8988T (cell line): ENCODE results near the gene KRTAP10-10.
A peak's percentile ranks its signal among the peaks of the same experiment; 100 is the strongest.
"Not testable (repeated sequence)": the region's sequence is repeated elsewhere in the genome, so short reads cannot be mapped to it uniquely, and the experiment has no call there.

ENCODE experiments used
- DNase-seq: peaks from one replicate; pipeline ENCODE4 v3.0.0; 2011

KRTAP10-10 gene

DNA sequence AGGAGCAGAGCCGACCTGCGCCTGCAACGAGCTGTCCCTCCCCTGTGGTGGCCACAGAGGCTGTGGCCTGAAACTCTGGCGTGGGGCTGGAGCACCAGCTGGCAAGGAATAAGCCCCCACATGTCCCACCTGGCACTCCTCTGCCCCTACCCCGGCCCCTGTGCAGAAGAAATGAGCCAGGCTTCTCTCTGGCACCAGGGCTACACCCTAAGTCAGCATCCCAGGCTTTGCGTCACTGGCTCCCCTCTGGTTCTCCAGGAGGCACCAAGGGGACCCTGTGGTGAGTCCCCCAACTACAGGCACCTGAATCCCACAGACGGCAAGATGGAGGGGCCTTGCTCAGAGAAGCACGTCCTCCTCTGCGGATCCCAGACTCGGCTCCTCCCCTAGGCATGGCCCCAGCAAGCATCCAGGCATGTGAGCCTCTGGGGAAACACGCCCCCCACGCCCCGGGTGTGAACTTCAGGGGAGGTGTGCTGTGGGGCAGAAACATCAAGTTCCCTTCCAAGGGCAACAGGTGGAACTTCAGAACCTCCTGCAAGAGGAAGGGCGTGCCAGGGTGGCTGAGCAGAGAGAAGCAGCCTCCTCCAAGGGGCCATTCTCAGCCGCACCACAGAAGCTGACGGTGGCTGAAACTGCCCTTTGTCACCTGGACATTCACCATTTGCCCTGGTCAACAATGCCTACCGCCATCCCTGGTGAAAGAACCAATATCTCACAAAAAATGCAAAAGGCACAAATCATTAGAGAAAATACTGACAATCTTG is 33.9 kb upstream of the KRTAP10-10 start:
- DNase-seq, result no peak

DNA sequence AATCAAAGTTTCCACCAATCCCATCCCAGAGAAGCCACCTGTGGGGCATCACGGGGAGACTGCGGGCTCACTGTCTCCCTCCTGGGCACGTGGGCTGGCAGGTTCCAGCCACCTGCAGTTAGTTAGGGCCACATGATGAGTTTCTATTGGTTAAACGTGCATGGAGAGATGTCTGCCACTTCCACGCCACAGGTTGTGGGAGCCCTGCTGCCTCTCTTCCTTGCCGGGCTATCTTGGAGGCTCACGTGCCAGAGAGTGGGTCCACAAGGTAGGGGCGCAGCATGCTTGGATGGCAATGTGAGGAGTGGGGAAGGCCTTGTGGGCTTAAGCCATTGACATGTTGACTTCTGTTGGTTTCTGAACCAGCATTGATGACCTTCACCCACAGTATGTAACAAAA is 33.2 kb upstream of the KRTAP10-10 start:
- DNase-seq, result no peak

DNA sequence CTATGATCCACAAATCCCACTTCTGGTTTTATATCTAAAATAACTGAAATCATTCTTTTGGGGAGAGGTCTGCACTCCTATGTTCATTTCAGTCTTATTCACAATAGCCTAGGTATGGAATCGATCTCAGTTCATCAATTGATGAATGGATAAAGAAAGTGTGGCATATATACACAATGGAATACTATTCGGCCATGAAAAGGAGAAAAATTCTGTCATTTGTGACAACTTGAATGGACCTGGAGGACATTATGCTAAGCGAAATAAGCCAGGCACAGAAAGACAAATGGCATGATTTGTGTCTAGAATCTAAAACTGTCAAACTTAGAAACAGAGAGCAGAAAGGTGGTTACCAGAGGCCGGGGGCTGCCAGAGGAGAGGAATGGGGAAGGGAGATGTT is 30.7 kb upstream of the KRTAP10-10 start:
- DNase-seq, result no peak

DNA sequence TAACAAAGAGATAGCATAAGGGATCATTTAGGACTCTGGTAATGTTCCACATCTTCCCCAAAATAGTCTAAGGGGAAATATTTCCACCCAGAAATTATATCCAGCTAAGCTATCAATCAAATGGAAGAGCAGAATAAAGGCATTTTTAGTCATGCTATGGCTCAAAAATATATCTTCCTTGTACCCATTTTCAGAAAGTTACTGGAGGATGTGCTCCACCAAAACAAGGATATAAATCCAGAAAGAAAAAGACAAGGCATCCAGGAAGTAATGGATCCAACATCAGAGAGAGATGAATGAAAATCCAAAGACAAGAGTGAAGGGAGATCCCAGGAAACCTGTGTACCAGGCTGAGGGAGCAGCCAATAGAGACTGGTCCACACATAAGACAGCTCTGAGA is 28.0 kb upstream of the KRTAP10-10 start:
- no peak for DNase-seq

DNA sequence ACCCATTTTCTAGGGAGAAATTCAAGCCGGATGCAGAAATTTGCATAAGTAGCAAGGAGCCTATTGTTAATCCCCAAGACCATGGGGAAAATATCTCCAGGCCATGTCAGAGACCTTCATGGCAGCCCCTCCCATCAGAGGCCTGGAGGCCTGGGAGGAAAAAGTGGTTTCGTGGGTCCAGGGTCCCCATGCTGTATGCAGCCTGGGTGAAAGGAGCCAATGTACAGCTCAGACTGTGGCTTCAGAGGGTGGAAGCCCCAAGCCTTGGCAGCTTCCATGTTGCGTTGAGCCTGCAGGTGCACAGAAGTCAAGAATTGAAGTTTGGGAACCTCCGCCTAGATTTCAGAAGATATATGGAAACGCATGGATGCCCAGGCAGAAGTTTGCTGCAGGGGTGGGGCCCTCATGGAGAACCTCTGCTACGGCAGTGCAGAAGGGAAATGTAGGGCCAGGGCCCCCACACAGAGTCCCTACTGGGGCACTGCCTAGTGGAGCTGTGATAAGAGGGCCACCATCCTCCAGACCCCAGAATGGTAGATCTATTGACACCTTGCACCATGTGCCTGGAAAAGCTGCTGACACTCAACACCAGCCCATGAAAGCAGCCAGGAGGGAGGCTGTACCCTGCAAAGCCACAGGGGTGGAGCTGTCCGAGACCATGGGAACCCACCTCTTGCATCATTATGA is 26.9 kb upstream of the KRTAP10-10 start:
- not testable (repeated sequence) for DNase-seq

DNA sequence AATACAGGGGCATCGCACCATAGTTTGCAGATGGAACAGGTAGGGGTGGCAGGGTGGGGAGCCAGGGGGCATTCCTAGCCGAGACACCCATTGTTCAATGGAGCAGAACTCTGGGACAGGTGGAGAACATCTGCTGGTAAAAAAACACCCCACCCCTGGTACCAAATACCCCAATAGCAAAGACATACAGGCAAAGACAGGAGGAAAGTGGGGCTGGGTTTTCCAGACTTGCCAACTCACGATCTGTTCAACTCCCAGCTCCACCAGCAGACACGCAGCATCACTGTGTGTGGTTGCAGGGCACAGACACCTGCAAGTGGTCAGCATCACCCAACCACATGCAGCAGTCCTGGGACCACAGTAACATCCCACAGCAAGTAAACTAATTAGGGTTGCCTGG is 25.6 kb upstream of the KRTAP10-10 start:
- no peak for DNase-seq

DNA sequence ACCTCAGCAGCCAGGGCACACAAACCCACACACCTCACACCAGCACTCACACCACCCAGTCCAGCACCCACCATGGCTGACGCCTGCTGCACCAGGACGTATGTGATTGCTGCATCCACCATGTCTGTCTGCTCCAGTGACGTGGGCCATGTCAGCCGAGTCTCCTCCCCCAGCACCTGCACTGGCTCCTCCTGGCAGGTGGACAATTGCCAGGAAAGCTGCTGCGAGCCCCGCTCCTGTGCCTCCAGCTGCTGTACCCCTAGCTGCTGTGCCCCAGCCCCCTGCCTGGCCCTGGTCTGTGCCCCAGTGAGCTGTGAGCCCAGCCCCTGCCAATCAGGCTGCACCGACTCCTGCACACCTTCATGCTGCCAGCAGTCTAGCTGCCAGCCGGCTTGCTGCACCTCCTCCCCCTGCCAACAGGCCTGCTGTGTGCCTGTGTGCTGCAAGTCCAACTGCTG is 25.1 kb upstream of the KRTAP10-10 start, which contains the start of gene KRTAP10-8:
TSS of gene KRTAP10-8 (plus strand) at position 51 of the 458 bp plus-strand sequence. CDS start at position 73, 22 bp downstream.
- no peak for DNase-seq

DNA sequence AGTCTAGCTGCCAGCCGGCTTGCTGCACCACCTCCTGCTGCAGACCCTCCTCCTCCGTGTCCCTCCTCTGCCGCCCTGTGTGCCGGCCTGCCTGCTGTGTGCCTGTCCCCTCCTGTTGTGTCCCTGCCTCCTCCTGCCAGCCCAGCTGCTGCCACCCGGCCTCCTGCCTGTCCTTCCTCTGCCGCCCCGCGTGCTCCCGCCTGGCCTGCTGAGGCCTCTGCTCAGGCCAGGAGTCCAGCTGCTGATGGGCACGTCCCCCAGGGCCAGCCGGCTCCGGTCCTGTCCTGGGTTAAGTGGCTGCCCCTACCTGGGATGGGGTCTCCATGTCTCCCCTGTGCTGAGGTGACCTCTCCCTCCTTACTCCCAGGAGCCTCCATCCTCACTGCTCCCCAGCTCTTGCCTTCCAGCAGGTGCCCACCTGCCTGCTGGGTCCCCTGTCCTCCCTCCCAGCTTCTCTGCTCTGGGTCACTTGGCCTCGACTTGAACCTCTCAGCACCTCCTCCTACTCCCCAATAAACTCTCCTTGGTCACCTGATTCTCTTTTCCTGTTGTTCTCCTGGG is 24.4 kb upstream of the KRTAP10-10 start:
- no peak for DNase-seq

DNA sequence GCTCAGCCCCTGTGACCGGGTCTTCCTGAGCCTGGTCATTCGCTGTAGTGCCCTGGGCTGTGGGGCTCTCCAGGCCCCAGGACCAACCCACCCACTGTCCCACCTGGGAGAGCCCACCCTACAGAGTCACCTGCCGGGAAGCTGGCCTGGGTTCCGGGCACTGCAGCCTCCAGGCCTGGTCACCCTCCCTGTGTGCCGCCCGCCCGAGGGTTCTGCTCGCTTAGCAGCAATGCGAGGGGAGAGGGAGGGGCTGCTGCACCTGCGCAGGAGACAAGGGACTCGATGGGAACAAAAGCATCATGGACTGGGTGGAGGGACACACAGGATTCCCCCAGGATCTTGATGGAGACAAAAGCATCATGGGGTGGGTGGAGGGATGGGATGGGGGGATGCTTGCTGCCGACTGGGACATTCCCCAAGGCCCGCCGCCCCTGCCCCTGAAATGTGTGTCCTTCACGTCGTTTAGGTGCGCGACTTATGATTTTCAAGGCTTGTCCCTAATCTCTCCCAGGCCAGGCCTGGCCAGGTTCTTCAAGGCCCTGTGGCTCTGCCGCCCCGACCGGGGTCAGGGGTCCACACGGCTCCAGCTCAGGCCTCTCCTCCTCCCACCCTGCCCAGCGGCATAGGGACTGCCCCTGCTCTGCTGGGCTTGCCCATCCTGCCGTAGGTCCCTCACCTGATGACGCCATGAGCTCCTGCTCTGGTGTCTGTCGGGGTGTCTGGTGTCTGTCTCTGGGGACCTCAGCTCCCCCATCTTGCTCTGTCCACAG is 23.6 kb upstream of the KRTAP10-10 start:
- no peak for DNase-seq

DNA sequence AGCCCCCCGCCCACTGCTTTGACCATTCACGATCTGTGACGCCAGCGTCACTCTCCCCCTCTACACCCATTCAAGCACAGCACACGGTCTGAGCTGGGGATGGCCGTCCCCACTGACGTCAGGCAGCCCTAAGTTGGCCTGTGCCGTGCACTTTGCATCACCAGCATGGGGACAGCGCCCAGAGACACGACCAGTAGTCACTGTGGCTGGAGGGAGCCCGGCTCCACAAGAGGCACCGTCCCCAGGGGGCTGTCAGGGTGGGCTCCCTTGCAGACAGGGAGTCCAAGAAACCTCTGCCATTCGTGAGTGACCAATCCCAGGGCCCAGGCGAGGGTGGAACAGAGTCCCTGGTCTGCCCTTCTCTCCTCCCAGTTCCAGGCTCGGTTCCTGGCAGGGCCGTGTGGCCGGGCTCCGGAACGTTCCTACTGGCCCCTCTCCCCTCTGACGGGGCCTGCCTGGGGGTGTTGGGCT is 23.0 kb upstream of the KRTAP10-10 start:
- no peak for DNase-seq

DNA sequence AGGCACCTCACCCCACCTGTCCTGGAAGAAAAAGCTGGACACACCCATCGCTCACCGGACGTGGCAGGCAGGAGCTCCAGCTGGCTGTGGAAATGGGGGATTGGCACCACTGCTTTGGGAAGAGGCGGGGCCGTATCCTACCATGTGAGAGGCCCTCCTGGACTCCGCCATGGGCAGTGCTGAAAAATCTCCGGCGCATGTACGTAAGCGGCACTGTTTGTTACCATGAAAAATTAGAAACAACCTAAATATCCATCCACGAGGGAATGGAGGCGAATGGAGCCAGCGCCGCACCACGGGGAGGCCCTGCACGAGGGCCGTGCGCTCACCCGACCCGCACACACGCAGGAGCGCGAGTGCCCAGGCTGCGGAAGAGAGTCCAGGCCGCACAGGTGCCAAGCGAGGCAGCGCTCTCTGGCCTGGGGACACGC is 22.2 kb upstream of the KRTAP10-10 start:
- DNase-seq, result no peak

DNA sequence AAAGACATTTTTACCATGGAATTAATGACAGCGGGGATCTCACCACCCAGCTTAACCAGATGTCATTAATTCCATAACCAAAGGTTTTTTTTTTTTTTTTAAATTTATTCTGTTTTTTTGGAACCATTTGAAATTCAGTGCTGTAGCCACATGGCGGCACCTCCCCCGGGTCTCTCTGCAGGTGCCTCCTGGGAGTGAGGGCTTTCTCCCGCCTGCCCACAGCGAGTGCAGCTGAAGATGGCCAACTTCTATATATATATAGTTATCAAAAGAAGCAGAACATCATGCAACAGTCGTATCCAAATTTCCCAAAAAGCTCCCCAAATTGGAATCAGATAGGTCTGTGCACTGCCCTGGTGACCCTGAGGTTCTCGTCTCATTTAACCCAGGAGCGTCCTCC is 21.7 kb upstream of the KRTAP10-10 start:
- DNase-seq, result no peak

DNA sequence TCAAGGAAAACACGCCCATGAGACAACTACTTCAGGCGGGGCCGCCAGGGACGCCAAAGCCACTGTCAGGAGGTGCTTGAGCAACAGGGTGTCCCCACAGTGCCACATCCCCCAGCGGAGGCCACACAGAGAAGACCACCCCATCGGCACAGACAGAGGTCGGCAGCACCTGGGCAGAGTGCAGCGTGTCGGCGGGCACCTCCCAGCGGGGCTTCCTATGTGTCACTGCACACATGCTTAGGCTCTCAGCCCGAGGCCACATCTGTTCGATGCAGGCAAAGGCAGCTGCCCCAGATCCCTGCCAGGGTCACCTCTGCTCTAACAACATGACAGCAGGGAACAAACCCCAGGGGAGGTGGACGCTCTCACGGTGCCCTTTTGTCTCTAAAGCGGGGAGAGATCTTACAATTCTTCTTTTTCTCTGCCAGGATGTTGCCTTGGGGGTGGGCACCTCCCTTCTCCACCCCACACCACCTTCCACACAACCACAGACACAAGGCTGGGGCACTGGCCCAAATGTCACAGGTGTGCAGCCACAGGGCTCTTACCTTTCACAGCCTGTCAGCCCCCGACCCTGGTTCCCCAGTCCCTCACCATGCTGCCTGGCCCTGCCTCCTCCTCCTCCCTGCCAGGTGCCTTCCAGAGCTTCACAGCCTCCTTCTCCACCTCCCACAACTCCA is 21.1 kb upstream of the KRTAP10-10 start:
- no peak for DNase-seq

DNA sequence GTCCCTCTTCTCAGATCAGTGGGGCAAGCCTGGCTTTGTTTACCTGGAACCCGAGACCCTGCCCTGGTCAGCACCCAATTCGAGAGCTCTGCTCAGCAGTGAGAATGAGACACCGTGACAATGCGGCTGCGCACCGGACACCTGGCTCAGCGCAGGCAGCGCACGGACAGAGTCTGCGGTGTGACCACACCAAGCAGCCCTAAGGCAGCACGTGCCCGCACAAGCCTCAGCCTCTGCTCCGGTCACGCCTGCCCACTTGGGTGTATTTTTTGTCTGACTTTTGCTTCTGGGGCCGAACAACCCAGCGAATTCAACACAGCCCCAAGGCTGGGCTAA is 20.6 kb upstream of the KRTAP10-10 start:
- DNase-seq, result no peak

DNA sequence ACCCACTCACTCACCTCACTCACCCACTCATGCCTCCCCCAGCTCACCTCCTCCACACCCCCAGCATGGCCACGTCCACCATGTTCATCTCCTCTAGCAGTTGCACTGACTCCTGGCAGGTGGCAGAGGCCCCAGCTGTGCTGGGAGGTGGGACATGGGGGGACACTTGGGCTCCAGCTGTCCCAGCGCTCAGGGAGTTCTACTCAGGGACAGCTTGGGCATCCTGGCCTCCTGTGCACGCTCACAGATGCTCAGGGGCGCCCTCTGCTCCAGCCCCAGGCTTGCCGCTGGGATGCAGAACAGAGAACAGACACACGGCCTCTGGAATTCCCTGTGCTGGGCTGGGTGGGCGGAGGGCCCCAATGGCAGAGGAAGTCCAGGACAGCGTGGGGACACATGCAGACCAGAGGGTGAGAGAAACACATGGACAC is 20.1 kb upstream of the KRTAP10-10 start:
- no peak for DNase-seq

DNA sequence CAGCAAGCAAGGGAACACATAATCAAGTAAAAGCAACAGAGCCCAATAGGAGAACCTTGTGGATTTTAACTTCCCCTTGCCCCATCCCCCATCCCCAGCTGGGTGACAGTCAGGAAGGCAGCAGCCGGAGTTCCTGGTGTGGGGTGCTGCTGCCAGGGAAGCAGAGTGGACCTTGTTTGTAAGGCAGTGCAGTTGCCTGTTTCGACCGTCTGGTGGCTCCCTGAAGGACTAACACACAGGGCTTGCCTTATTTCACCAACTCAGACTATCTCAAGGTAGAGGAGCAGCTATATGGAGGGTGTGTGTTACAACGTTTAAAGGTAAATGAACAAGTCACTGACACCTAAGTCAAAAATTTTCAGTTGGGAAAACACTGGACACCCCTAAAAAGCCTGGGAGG is 18.7 kb upstream of the KRTAP10-10 start:
- peak; percentile 35 for DNase-seq

DNA sequence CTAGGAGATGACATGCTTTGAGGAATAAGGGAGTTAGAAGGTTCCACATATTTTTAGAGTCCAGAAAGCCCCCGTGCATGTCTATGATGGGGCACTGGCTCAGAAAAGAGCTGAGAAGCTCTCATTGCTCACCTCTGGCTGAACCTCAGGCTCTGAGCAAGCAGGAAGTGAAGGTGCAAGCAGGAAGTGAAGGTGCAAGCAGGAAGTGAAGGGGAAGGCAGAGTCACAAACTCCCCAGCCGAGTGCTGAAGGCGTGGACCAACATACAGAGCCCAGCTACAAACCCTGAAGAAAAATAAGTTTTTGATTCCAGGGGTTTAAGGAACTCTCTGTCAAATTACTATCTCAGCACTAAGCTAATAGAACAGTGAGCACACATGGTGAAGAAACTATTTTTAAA is 18.2 kb upstream of the KRTAP10-10 start:
- no peak for DNase-seq

DNA sequence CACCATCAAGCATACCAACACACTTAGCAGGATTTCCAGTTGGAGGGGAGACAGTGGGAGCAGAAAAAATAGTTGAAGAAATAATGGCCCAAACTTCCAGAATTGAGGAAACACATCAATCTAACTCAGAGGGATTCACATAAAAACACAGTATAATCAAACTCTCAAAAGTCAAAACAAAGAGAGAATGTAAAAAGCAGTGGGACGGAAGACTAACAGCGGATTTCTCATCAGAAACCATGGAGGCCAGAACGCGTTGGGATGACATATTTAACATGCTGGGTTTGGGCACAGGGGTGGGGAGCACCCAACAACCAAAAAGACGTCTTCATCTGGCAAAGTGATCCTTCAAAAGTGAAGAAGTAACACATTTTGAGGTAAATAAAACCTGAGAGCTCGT is 17.3 kb upstream of the KRTAP10-10 start:
- no peak for DNase-seq

DNA sequence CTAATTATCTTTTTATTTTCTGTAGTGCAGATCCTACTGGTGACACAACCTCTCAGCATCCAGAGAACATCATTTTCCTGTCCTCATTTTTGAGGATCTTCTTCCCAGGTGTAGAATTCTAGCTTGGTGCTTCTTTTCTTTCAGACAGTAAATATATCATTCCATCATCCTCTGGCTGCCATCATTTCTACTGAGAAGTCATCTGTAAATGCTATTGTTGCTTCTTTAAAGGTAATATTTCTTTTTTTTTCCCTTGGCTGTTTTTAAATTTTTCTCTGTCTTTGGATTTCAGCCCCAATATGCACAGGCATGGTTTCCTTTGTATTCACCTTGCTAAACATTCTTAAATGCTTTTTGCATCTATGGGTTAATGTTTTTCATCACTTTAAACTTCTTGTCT is 13.6 kb upstream of the KRTAP10-10 start:
- DNase-seq, result no peak

DNA sequence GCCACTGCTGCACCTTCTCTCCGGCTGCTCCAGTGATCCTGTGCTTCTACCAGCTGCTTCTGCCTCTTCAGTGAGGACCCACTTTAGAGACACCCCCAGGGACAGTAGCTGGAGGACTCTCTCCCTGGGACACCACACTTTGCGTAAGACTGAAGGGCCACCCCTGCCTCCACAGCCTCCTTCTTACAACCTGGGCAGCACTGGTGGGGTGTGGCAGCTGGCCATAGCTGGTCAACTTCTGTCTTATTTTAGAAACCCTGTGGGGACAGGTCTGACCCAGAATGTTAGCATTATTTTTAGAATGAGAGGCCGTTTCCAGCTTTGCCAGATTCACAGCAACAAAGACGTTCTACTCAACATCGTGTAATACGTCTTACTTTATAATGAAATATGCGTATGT is 11.4 kb upstream of the KRTAP10-10 start:
- DNase-seq, result no peak

DNA sequence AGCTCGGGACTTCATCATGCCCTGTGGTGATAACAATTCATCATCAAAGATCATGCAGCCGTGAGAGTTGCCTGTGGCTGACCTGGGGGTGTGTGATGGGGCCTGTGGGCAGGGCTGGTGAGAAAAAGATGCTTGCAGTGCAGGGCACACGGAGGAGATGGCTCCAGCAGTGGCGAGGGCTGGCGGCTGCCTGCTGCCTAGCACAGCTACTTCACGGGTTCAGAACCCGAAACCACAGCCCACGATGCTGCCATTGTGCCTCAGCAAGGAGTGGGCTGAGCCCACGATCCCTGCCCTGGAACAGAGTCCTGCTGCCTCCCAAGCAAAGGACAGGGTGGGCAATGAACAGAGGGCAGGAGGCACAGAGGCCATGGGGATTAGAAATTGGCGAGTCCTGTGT is 10.9 kb upstream of the KRTAP10-10 start:
- no peak for DNase-seq

DNA sequence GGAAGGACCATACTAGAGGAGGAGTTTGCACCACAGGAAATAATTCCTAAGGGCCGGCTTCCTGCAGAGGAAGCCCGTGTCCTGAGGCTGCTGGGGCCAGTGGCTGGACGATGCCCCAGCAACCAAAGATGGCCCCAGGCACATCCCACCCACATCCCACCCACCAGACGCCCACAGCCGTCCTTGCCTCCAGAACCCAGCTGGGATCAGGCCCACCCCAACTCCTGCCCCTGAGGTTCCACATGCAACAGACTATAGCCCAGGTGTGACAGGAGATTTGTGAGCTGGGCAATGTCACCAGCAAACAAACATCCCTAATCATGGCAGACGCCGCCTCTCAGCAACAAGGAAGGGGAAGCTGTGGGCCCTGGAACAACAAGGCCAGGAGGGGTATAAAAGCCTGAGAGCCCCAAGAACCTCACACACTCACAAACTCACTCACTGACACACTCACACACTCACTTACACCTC is 10.4 kb upstream of the KRTAP10-10 start, which contains the start of gene KRTAP10-9:
TSS of gene KRTAP10-9 (plus strand) at position 421 of the 471 bp plus-strand sequence. CDS start 79 bp downstream, outside the sequence.
- no peak for DNase-seq
